GM04503 (cell line): Measurements from ENCODE around the gene RAI1.

Experiments used
- DNase-seq: peaks from one replicate; pipeline ENCODE4 v3.0.0-alpha.2; 2012; ENCODE audit warnings: low read depth

The RAI1 gene

DNA sequence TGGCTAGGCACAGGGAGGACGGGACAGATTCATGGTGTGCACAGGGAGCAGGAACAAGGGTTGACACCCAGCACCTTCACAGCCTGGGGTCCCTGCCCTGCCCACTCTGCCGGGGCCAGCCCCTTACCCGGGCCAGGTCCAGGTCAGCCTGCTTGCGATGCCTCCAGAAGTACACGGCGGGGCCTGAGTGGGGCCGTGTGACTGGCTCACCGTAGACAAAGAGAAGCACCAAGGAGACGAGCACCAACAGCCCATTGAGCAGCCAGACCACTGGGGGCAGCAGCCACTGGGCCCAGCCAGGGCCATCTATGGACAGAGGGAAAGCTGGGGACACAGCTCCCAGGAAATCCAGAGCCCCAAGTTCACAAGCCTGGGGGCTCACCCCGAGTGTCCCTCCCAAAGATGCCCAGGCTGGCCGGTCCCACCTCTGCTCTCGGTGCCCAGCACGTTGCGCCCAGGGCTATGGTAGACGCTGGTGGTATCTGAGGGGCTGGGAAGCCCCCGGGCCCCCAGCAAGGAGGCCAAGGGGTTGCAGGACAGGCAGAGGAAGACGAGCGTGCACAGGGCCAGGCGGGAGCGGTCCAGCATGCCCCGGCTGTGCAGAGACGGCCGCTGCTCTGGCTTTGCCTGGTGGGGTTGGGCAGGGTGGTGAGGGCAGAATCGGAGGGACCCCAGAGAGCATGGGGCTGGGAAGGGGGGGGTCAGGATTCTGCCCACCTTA is 135.7 kb downstream of the RAI1 start:
- no peak for DNase-seq

DNA sequence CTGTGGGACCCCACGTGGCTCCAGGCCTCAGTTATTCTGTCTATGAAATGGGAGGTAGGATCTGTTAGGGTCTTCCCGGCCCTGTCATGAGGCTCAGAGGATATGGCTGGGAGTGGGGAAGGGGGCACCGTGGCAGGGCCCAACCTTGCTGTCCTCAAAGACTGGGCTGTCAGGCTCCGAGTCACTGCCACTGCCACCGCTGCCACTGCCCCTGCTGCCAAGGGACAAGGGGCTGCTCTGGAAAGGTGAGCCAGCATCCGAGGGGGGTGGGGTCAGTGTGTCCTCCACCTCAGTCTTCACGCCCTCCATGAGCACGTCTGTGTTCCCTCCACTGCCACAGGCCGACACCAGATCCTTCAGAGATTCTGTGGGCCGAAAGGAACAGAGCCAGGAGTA is 136.3 kb downstream of the RAI1 start:
- DNase-seq: no peak

DNA sequence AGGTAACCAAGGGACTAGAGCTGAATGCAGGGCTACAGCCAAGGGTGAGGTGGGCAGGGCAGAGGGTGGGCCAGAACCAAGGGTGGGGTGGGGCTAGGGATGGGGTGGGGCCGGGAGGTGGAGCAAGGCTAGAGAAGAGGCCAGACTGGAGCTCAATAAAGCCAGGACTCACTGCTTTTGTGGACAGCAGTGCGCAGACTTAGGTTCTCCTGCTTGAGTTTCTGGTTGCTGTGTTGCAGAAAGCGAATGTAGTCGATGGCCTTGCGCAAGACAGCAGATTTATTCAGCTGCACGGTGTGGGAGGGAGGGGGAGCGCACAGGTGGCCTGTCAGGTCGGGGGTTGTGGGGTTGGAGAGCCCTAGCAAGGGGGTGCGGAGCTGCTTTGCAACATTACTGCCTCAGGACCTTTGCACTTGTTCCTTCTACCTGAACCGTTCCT is 136.8 kb downstream of the RAI1 start:
- no peak for DNase-seq

DNA sequence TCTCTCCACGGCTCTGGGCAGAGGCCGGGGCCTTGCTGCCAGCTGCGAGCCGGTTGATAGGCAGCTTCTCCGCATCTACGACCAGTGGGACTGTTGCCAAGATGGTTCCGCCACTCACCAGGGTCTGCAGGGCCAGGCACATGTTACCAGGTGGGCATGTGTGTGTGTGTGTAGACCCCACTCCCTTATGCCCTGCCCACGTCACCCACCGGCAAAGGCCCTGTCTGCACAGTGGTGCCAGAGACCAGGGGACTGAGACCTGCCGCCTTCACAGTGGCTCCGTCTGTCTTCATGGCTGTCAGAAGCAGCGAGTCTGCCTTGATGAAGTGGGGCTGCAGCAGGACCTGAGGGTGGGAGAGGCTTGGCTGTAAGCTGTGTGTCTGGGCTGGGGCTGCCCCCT is 137.9 kb downstream of the RAI1 start:
- DNase-seq: no peak

DNA sequence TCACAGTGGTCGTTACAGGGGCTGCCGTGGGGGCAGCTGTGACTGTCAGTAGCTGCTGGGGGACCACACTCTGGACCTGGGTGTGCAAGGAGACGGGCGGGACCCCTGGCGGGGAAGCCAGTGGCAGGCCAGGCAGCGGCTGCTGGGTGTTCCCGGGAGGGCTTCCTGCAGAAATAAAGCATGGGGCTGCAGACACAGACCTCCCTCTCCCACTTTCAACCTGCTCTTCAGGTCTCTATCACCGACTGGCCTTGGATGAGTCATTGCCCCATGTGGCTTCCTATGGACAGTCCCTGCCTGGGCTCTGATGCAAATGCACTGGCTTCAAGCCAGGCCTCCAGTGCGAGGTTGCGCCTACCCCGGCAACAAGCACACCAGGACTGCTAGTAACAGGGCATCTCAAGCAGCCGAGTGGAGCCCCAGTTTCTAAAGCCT is 138.3 kb downstream of the RAI1 start:
- no peak for DNase-seq

DNA sequence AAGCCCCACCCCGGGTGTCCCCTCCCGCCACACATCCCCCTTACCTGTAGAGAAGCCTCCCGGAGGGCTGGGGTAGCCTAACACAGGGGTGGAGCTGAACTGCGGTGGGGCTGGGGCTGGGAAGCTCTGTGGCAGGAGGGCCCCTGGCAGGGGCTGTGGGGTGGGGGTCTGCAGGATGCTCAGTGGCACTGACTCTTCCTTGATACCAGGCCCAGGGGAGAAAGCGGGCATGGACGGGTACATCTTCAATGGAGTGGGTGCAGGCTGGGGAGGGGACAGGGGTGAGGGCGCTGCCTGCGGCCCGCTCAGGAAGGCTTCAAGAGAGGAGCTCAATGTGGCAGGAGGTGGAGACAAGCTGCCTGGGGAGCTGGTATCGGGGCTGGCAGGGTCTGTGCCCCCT is 138.8 kb downstream of the RAI1 start:
- no peak for DNase-seq

DNA sequence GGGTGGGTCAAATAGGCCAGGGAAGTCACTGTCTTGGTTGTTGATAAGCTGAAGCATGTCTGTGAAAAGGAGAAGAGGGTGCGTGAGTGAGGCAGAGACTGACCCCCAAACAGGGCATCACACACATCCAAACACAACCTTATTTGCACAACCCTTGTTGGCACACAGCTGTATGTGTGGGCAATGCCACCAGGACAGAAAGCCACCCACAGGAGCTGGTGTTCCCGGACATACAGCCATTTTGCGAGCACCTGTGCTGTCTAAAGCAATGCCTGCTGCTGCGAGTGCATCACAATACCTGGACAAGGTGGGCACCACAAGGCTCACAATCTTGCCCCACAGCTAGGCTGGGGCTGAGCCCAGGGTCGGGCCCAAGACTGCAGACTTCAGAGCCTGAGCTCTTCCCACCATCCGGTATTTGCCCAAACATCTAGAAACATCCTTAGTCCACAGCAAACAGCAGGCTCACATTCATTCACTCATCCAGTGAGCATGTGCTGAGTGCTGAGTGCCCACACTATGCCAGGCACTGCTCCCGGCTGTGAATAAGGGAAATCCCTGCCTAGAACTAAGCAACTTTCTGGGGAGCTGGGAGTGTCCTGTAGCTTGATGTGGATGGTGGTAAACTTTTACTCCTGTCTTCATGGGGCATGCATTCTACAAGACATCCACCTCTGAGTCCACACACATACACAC is 139.4 kb downstream of the RAI1 start:
- no peak for DNase-seq

DNA sequence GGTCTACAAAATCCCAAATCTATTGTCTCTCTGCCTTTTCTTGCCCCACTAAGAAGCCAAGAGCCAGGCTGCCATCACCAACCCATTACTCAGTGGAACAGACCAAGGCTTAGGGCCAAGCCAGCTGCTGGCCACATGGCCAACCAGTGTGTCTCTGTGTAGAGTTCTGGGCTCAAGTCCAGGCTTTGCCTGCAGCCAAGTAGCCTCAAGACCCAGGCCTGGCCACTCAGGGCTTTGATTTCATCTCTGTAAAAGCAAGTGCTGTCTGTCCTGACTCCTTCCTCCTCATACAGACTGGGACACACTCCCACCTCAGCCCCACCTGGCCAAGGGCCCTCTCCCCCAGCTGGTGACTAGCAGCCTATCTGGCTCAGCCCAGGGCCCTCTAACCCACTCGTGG is 140.9 kb downstream of the RAI1 start:
- DNase-seq: peak; percentile 65

DNA sequence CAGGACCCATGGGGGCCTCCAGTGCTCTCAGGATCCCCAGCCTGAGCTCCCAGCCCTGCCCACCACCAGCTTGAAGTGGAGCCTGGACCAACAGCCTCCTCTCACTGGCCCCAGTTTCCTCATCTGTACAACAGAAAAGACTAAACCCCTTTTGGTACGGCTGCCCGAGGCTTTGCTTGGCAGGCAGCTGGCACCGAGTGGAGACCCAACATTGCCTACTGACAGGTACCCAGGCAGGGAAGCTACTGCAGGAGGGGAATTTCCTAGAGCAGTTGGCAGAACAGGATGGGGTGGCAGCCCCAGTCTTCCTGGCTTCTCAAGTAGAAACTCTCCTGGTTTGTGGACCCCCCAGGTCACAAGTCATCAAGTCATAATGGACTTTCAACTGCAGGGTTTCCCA is 141.4 kb downstream of the RAI1 start:
- DNase-seq: no peak

DNA sequence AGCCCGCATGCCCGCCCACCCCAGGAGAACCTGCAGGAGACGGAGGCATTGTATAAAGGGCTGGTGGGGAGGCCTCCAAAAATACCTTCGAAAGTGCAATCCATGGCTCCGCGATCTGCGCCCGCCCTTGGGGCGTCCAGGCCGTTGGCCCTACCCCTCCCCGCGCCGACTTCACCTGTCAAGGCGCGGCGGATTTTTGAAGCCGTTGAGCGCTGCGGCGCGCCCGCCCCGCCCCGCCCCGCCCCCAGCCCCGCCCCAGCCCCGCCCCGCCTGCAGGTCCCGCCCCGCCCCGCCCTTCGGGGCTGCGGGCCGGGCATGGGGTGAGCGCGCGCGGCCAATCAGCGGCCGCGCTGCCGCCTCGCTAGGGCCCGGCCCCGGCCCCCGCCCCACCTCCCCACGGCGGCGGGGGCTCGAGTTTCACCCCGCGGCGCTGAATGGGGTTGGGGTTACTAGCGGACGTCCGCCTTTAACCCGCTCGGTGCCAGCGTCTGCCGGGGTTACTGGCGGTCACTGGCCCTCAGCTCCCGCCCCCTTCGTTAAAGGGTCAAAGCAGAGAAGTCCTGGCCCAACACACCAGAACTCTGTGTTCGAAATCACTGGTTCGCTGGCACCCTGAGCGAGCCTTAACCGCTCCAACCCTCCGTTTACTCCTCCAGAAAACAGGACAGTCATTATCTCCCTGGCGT is 142.3 kb downstream of the RAI1 start:
- DNase-seq: no peak

DNA sequence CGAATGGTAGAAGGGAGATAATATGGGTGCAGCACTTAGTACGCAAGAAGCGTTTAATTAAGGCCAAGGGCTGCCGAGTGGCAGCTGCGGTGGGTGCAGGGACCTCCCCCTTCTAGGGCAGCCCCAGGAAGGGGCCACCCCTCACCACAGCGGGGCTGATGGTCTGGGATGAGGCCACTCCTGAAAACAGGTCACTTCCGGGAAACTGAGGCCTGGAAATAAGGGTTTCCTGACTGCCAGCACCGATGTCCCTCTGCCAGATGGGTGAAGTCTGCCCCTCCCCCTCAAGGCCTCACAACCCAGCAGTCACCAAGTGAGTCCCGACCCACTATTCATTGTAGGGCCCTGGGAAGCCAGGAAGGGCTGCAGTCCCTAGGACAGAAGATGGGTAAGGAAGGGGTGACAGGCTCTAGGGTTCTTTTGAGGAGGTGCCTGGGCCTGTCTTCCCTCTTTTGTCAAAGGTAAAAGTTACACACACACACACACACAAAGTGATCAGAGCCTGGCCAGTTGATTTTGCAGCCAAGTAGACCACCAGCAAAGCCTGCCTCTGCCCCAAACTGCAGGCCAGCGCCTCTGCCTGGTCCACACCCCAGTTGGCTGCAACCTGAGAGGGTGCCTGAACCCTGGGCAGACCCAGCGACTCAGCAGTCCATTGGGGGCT is 143.0 kb downstream of the RAI1 start:
- DNase-seq: no peak

DNA sequence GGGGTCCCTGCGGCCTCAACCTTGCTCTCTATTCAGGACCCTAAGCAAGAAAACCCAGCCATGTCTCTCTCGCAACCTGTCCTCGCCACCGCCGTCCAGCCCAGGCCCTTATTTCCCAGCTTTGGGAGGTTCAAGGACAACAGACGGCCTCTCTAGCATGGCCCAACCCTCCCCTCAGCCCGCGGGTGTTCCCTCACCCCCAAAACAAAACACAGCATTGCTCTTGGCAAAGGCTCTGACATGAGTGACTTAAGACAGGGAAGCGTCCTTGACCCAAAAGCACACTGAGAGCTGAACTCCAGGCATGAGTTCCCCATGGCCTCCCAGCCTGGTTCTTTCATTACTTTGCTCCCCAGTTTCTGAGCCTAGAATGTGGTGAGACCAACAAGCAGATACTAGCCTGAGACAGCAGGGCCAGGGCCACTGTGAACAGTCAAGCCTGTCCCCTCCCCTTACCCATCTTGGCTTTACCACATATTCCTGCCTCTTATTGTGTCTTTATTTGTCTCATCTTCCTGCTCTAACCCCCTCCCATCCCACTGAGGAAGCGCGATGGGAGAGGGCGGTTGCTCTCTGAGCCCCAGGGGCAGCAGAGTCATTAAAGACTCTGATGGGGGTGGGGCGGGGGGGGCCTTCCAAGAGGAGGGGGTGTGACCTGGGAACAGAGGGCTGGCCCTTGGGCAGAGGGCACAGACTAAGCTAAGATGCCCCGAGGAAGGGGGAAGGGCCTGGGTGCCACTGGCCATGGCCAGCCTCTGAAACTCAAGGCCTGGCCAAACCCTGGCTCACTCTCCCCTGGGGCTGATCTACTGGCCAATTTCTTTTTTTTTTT is 143.7 kb downstream of the RAI1 start:
- DNase-seq: no peak

DNA sequence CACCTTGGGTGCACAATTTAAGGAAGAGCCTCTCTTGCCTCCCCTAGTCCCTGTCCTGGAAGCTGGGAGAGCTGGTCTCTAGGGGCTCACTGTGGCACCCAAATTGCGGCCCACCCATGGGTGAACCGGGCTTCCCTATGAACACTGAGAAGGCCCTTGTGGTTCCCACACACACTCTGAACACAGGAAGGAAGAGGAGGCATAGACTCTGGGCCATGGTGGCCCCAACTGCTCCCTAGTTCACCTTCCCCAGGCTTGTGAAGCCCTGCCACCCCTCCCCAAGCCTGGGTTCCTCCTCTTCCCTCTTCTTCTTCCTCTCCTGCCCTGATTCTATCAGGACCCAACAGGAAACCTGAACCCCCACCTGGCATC is 145.1 kb downstream of the RAI1 start:
- no peak for DNase-seq

DNA sequence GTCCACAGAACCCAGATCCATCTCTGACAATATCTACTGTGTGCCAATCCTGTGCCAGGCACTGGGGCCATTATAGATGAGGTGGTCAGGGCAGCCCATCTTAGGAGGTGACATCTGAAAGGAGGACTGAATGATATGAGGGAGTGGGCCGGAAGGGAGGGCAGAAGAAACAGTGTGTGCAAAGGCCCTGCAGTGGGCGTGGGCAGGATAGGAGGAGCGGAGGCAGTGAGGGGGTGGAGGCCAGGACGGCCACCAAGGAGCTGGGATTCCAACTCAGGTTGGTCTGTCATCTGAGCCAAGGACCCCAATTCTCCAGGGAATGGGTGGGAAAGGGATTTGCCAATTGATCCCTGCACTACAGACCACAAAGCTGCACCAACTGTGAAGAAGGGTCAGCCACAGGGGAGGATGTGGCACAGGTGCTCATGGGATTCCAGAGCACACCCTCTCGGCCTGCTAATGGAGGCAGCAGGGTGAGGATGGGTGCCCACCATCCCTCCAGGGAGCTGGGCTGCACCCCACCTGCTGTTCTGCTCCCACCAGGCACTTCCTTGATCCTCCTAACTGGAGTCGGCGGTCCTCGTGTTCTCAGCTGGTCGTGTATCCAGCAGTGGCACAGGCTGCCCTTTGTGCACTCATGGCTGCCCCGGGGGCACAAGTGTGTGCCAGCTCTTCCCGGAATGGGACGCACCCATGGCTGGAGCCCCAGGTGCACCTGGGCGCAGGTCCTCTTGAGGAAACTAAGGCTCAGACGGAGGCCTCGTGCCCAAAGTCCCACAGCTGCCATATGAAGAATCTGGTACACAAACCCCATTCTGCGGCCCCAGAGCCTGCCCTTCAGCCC is 145.9 kb downstream of the RAI1 start:
- no peak for DNase-seq

DNA sequence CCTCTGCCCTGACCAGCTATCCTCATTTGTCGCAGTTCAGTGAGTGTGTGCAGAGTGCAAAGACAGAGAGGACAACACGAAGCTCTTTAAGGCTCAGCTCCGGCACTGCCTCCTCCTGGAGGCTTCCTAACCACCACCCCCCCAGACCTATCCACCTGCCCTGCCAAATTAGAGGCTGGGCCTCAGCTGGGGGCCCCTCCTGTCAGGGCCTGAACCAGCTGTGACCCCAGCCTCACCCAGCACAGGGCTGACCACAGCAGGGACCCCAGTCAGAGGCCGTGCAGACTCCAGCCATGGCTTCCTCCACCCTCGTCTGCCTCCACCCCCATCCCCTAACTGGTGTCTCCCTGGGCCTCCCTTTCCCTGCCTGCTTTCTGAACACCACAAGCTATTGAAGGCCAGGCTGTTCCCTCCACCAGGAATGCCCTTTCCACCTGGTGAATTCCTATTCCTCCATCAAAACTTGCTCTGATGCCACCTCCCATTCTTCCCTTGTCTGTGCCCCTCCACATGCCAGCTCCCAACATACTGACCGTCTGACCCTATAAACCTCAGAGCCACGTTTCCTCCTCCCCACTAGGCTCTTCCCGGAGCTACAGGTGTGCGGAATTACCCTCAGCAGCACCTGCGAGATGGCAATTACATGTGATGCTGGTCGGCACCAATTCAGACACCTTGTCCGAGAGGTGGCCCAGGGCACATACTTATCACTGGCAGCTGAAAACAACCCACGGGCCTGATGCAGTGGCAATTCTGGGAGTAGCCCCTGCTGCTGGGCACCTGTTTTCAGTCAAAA is 146.8 kb downstream of the RAI1 start:
- no peak for DNase-seq

DNA sequence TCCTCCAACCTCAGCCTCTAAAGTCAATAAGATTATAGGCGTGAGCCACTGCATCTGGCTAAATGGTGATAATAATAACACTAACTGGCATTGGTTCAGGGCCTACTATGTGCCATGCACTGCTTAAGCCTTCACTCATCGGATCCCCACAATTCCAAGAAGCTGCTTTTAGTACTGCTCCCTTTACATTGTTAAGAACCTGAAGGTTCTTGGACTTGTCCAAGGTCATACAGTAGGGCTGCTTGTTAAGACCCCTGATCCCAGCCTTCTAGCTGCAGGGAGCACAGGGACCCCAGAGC is 149.0 kb downstream of the RAI1 start:
- no peak for DNase-seq

DNA sequence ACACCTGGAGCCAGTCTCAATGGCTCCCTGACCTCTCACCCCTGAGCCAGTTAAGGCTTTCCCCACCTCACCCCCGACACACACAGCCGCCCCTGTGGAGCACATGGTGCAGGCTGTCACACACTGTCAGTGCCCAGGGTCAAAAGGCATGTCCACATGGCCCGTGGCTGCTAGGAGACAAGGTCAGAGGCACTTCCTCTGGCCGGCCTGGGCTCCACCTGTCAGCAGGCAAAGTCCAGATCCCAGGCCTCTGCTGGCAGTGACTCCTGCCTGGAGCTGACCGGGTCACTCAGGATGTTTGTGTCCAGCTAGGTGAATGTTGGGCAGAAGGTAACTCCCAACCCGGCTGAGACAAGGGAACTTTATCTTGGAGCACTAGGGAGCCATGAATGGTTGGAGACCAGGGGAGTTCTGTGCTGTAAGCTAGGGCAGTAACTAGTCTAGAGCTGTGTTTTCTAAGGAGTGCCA is 149.5 kb downstream of the RAI1 start:
- no peak for DNase-seq

DNA sequence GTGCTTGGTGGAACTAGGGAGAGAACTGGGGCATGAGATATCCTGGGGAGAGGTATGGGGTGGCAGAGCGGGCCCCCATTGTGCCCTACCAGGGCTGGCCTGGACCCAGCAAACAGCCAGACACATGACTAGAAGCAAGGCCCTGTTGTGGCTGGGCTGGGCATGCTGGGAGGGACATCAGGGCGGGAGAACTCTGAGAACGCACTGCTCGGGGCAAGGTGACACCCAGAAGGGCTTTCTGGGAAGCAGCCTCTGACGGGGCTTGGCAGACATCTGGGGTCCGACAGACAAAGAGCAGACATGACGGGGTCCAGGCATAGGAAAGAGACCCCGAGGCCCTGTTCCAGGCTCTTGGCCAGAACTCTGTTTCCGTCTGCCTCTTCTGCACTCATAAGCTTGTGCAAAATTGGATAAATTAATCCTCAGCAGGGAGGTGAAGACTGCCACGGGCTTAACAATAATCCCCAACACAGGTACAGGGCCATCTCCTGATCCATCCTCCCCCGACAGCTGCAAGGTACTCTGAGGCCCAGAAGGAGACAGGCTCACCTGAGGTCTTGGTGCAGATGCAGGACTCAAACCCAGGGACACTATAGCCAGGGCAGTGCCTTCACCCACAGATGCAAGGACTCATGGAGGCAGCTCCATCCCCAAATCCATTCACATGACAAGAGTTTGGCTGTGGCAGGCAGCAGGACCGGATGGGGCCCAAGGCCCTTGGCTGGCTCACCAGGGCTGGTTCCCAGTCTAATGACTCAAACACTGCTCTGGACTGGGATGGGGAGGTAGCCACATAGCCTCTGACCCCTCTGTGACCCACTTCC is 150.2 kb downstream of the RAI1 start:
- no peak for DNase-seq

DNA sequence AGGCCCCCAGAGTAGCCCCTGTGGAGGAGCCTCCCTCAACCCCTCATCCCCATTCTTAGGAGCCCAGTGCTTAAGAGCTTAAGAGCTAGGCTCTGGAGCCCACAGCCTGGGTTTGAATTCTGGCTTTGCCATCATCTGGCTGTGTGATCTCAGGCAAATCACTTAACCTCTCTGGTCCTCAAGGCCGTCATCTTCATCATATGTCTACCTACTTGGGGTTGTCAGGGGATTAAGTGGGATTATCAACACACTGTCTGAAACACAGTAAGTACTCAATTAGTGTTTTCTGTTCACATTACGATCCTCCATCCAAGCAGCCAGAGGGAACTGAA is 150.7 kb downstream of the RAI1 start:
- no peak for DNase-seq
